Measurements from ENCODE around the gene SNAP47.

- no peak for TF ChIP-seq ZBTB7A (IDR thresholded peaks at IDR 0.05; ENCODE audit: low read depth)
- no peak for TF ChIP-seq RAD21 (IDR thresholded peaks at IDR 0.05; ENCODE audit: low read depth)
- no peak for TF ChIP-seq REST (IDR thresholded peaks at IDR 0.05; ENCODE audit: low read depth)
- TF ChIP-seq CREB1 (IDR thresholded peaks at IDR 0.05; ENCODE audit: low read depth): no peak
- no peak for TF ChIP-seq EGR1 (IDR thresholded peaks at IDR 0.05)
- no peak for TF ChIP-seq MAX (IDR thresholded peaks at IDR 0.05)
- no peak for TF ChIP-seq YY1 (IDR thresholded peaks at IDR 0.05; ENCODE audit: low read depth)
- TF ChIP-seq FOXM1 (IDR thresholded peaks at IDR 0.05; ENCODE audit: borderline replicate concordance, low read depth): no peak
- no peak for TF ChIP-seq NFIC (IDR thresholded peaks at IDR 0.05)
These were observed 5.2 kb downstream of the SNAP47 start for GRCh38 chr1:227740401-227740960.
